ENCODE results near the gene DNAI4.

- peak; percentile 88 for TF ChIP-seq CTCF (IDR thresholded peaks at IDR 0.05; ENCODE audit: poor library complexity)
- TF ChIP-seq EZH2 (IDR thresholded peaks at IDR 0.05; ENCODE audit: borderline replicate concordance): no peak
- no peak for TF ChIP-seq EZH2phosphoT487 (IDR thresholded peaks at IDR 0.05; ENCODE audit: low read depth, severe bottlenecking, unreplicated experiment)
These were observed 159.6 kb downstream of the DNAI4 start for GRCh38 chr1:66764994-66765578.
